ENCODE measurements around the gene HIGD1C.
"Not testable (repeated sequence)": the region's sequence is repeated elsewhere in the genome, so short reads cannot be mapped to it uniquely, and the experiment has no call there.

Gene HIGD1C

GRCh38 chr12:50949801-50950302, 2.5 kb upstream of the HIGD1C start:
- no peak for TF ChIP-seq CTCF (IDR thresholded peaks at IDR 0.05; ENCODE audit: low read depth, low read length, missing control alignments)
- H3K4me3 ChIP-seq (ENCODE audit: low read depth, low read length) = no peak overlapping the region
- no peak for DNase-seq (ENCODE audit: low read depth)

GRCh38 chr12:50951112-50951511, 1.2 kb upstream of the HIGD1C start:
- no peak for TF ChIP-seq CTCF (IDR thresholded peaks at IDR 0.05; ENCODE audit: low read depth, low read length, missing control alignments)
- no peak for DNase-seq (ENCODE audit: low read depth)
- no peak overlapping the region for H3K4me3 ChIP-seq (ENCODE audit: low read depth, low read length)

DNA sequence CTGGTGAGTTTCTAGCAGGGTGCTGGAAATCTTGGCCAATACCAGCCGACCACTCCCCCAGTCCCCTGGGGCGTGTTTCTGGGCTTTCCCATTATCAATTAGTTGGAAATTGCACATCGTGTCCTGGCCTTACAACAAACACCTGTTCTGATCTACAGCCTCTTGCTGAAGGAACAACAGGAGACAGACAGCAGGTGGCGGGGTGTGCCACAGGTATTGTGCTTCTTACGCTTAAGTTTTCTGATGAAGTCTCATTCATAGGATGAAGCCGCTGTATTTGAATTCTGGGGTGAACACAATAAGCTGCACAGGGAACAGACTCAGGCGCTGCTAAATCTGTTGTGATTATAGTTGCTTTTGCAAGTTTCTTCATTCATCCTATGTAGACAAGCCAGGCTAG, 703 bp downstream of the HIGD1C start:
- no peak for TF ChIP-seq CTCF (IDR thresholded peaks at IDR 0.05; ENCODE audit: low read depth, low read length, missing control alignments)
- no peak overlapping the region for H3K4me3 ChIP-seq (ENCODE audit: low read depth, low read length)
- DNase-seq (ENCODE audit: low read depth) = no peak

GRCh38 chr12:50954789-50955188, 2.4 kb downstream of the HIGD1C start:
- not testable (repeated sequence) for H3K4me3 ChIP-seq (ENCODE audit: low read depth, low read length); DNase-seq (ENCODE audit: low read depth)

DNA sequence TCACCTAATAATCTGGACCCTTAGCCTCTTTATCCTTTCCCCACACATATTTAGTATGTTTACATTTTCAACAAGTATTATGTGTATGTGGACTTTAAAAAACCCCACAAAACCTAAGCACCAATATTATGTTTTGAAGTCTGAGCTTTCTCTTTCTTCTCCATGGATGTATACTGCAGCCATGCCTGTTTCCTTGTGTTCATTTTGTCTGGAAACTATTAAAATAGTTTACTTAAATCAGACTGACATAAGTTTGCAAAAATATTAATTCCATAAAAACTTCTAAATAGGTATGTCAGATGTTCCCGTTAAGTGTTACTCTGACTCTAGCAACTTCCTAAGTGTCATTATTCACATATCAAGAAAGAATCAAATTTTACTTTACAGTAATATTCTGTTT, 2.9 kb downstream of the HIGD1C start:
- TF ChIP-seq CTCF (IDR thresholded peaks at IDR 0.05; ENCODE audit: low read depth, low read length, missing control alignments) = no peak
- no peak for DNase-seq (ENCODE audit: low read depth)
- no peak overlapping the region for H3K4me3 ChIP-seq (ENCODE audit: low read depth, low read length)

DNA sequence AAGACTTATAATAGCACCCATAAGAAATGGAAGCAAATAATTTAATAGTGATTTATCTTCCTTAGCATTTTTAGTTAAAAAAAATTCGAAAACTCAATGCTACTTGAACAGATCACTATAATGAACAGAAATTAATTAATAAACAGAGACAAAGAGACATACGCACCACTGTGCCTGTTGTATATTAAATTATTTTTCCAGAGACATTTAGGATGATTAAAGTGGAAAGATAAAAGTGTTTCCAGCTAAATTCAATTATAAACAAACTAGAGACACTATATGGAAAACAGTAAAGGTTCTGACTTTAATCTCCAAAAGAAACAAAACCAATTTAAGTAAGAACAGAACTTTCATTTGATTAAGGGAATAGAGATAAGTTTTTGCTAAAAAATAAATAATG, 3.4 kb downstream of the HIGD1C start:
- H3K4me3 ChIP-seq (ENCODE audit: low read depth, low read length) = no peak overlapping the region
- TF ChIP-seq CTCF (IDR thresholded peaks at IDR 0.05; ENCODE audit: low read depth, low read length, missing control alignments) = no peak
- DNase-seq (ENCODE audit: low read depth) = no peak

- TF ChIP-seq CTCF (IDR thresholded peaks at IDR 0.05; ENCODE audit: low read depth, low read length, missing control alignments) = no peak
- no peak overlapping the region for H3K4me3 ChIP-seq (ENCODE audit: low read depth, low read length)
- no peak for DNase-seq (ENCODE audit: low read depth)
These were observed 7.8 kb downstream of the HIGD1C start for GRCh38 chr12:50960130-50960529.

Measured in GM12864 (cell line).